Epidermal melanocyte (primary cell): ENCODE measurements around the gene TMIGD2.
"Not testable (repeated sequence)": the region's sequence is repeated elsewhere in the genome, so short reads cannot be mapped to it uniquely, and the experiment has no call there.

Experiments
- DNase-seq: peaks from one replicate; pipeline ENCODE4 v3.0.0; 2011; ENCODE audit warnings: low spot score; ENCODE audit not compliant: insufficient read length

TMIGD2 gene

DNA sequence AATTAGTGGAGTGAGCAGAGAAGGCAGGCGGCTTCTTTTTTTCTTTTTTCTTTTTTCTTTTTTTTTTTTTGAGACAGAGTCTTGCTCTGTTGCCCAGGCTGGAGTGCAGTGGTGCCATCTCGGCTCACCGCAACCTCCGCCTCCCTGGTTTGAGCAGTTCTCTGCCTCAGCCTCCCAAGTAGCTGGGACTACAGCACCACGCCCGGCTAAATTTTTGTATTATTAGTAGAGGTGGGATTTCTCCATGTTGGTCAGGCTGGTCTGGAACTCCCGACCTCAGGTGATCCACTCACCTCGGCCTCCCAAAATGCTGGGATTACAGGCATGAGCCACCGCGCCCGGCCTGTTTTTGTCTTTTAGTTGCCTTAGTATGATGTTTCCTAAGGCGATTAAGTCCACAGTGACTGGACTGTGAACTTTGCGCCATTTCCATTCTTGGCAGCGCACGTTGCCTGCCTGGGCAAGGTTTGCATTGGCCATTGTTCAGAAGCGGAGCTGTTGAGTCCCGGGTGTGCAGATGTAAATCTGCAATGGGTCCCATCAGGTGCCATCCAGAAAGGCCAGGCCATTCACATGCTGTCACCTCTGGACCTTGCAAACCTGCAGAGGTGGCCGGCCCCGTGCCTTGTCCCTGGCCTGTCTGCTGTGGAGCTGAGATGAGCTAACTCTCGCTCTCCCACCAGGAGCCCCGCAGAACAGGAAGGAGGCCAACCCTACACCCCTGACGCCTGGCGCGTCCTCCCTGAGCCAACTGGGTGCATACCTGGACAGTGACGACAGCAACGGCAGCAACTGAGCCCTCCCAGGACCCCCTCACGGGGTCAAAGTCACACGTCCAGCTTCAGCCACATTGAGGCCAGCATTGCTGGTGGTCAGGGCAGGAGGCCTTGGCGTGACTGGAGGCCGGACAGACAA, 34.0 kb downstream of the TMIGD2 start:
- DNase-seq = no peak

- no peak for DNase-seq
Measured at GRCh38 chr19:4267101-4267900, 34.9 kb downstream of the TMIGD2 start.

DNA sequence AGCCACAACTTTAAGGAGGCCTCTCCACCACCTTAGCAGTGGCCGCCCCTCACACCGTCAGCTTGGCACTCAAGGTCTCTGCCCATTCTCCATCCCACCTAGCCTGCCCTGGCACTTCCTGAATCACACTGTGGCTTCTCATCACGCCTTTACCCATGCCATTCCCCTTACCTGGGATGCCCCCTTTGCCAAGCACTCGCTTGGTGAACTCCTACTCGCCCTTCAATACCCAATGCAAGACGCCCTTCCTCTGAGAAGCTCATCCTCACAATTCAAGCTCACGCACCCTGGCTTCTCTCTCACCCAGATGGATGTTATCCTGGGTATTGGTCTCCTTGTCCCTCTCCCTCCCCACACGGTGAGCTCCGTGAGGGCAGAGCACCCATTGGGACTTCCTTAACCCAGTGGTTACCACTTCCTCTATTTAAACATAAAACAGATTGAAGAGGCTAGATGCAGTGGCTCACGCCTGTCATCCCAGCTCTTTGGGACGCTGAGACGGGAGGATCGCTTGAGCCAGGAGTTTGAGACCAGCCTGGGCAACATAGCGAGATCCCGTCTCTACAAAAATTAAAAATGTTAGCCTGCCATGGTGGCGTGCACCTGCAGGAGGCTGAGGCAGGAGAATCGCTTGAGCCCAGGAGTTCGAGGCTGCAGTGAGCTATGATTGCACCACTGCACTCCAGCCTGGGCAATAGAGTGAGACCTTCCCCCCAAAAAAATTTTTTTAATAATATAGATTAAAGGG, 35.8 kb downstream of the TMIGD2 start:
- DNase-seq = no peak

DNA sequence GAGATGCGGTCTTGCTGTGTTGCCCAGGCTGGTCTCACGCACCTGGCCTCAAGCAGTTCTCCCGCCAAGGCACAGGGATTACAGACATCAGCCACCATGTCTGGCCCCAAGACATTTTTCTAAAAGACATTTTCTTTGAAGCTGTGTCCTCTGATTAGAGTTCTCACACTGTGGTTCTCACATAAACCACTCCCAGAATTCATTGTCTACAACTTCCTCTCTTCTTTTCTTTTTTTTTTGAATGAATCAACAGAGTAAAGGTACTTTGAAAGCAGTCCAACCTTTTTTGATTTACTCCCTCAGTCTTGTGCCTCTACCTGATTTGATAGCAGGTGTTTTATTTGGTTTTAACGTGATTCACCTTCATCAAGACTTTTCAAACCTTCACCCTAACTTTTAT, 37.4 kb downstream of the TMIGD2 start:
- DNase-seq = no peak

- DNase-seq = no peak
Measured at GRCh38 chr19:4260613-4261191, 41.5 kb downstream of the TMIGD2 start.

GRCh38 chr19:4258181-4258580, 44.0 kb downstream of the TMIGD2 start:
- no peak for DNase-seq

DNA sequence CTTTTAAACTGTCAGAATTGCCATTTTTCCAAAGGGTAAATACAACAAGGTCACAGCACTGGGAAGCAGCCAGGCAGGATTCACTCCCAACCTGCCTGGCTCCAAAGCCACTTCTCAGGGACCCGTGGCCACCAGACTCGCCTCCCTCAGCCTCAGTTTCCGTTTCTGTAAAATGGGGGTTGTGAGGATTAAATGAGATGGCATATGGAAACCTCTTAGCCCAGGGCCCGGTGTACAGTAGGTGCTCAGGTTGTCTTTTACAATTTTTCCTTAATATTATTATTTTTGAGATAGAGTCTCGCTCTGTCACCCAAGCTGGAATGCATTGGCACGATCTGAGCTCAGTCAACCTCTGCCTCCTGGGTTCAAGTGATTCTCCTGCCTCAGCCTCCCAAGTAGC, 45.2 kb downstream of the TMIGD2 start:
- DNase-seq = no peak

- DNase-seq = no peak
Measured at GRCh38 chr19:4256563-4256962, 45.6 kb downstream of the TMIGD2 start.

- peak; percentile 99 for DNase-seq
Measured at GRCh38 chr19:4246767-4247593, 55.2 kb downstream of the TMIGD2 start, which contains the start of gene YJU2. Gene YJU2 (plus strand): TSS chr19:4247080. CDS start chr19:4247147, 67 bp downstream.

DNA sequence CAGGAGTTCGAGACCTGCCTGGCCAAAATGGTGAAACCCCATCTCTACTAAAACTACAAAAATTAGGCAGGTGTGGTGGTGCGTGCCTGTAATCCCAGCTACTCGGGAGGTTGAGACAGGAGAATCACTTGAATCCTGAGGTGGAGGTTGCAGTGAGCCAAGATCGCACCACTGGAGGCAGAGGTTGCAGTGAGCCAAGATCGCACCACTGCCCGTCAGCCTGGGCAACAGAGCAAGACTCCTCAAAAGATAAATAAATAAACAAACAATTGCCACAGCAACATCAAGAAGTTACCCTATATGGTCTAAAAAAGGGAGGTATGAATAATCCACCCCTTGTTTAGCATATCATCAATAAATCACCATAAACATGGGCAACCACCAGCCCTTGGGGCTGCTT, 56.3 kb downstream of the TMIGD2 start:
- not testable (repeated sequence) for DNase-seq
